Tongue (tissue), 2 donors: ENCODE measurements around the gene SEZ6. TPM values are rescaled to one million over a fixed set of nuclear protein-coding genes. Genes with fewer than 3 reads are reported as not detected.
A peak's percentile ranks its signal among the peaks of the same experiment; 100 is the strongest.

ENCODE experiments used
- DNase-seq: peaks from one replicate; pipeline ENCODE4 v3.0.0-alpha.2; 2015
- total RNA-seq: library from RNA; depleted of rRNA; stranded (reverse); fragments of >200 nt; gene quantifications from one replicate; pipeline ENCODE4 v1.2.3, GENCODE V29; 2014

SEZ6 gene
- total RNA-seq, 1 donor from 2014 or later: not detected

- DNase-seq: peak; percentile 20
These were observed 50.9 kb downstream of the SEZ6 start for GRCh38 chr17:28954886-28955285.

GRCh38 chr17:28953444-28954118, 52.3 kb downstream of the SEZ6 start:
- peak; percentile 69 for DNase-seq

GRCh38 chr17:28951991-28952975, 53.5 kb downstream of the SEZ6 start:
- peak; percentile 100 for DNase-seq

- peak; percentile 100 for DNase-seq
These were observed 54.3 kb downstream of the SEZ6 start, which contains the start of gene PHF12 for GRCh38 chr17:28951428-28951990. Gene PHF12 (minus strand): TSS chr17:28951518. CDS start chr17:28950960, 558 bp downstream.

GRCh38 chr17:28950752-28951427, 54.9 kb downstream of the SEZ6 start:
- no peak for DNase-seq

GRCh38 chr17:28950017-28950751, 55.6 kb downstream of the SEZ6 start:
- DNase-seq: peak; percentile 68

GRCh38 chr17:28949185-28950016, 56.4 kb downstream of the SEZ6 start:
- DNase-seq: peak; percentile 80

- DNase-seq: no peak
These were observed 57.0 kb downstream of the SEZ6 start for GRCh38 chr17:28948873-28949184.

- DNase-seq: no peak
These were observed 57.5 kb downstream of the SEZ6 start for GRCh38 chr17:28948342-28948741.

- DNase-seq: no peak
These were observed 58.2 kb downstream of the SEZ6 start for GRCh38 chr17:28947639-28948038.

- DNase-seq: no peak
These were observed 59.6 kb downstream of the SEZ6 start for GRCh38 chr17:28946239-28946638.

- no peak for DNase-seq
These were observed 60.7 kb downstream of the SEZ6 start for GRCh38 chr17:28944862-28945741.

GRCh38 chr17:28944343-28944742, 61.5 kb downstream of the SEZ6 start:
- no peak for DNase-seq

- no peak for DNase-seq
These were observed 62.9 kb downstream of the SEZ6 start for GRCh38 chr17:28942925-28943324.

GRCh38 chr17:28941251-28941650, 64.6 kb downstream of the SEZ6 start:
- DNase-seq: no peak

- DNase-seq: no peak
These were observed 65.2 kb downstream of the SEZ6 start for GRCh38 chr17:28940675-28941074.

GRCh38 chr17:28940142-28940541, 65.7 kb downstream of the SEZ6 start:
- DNase-seq: no peak

- DNase-seq: no peak
These were observed 67.3 kb downstream of the SEZ6 start for GRCh38 chr17:28938552-28938951.

- DNase-seq: no peak
These were observed 68.6 kb downstream of the SEZ6 start for GRCh38 chr17:28937044-28937729.
